GM12872 (cell line): ENCODE measurements around the gene PPP1R13B.

Experiments
- CTCF ChIP-seq: IDR thresholded peaks from 3 replicates; pipeline ENCODE4 v1.5.1; 2011; ENCODE audit warnings: low read depth, mild to moderate bottlenecking, low read length, moderate library complexity; ENCODE audit not compliant: insufficient read depth

The PPP1R13B gene

GRCh38 chr14:103870144-103870876, 22.9 kb upstream of the PPP1R13B start:
- no peak for TF ChIP-seq CTCF

DNA sequence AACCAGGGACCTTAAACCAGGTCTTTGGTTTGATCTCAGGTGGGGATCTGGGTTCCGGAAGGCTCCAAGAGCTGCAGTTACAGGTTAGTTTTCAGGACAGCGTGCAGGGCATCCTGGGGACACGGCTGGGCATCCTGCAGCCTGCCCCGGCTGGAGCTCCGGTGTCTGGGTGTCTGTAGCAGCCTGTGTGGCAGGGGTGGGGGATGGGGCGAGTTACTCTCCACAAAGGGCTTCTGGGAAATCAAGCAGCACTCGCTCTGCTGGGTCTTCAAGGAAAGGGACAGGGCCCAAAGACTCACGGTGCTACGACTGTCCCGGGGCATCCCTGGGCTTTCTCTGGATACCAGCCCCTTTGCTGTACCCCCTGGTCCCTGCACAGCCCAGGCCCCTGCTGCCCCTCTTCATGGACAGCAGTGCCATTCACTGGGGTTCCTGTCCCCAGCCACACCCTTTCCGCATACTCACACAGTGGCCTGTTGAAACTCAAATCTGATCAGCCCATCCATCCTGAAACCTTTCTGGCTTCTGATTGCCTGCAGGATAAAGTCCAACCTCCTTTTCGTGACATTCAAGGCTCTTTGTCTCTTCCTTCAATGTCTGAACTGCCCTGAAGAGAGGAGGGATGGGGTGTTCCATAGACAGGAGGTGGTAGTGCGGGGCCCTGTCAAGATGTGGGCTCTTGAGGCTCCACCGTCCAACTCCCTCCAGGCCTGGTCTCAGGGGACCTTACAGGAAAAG, 22.2 kb upstream of the PPP1R13B start:
- TF ChIP-seq CTCF: no peak

DNA sequence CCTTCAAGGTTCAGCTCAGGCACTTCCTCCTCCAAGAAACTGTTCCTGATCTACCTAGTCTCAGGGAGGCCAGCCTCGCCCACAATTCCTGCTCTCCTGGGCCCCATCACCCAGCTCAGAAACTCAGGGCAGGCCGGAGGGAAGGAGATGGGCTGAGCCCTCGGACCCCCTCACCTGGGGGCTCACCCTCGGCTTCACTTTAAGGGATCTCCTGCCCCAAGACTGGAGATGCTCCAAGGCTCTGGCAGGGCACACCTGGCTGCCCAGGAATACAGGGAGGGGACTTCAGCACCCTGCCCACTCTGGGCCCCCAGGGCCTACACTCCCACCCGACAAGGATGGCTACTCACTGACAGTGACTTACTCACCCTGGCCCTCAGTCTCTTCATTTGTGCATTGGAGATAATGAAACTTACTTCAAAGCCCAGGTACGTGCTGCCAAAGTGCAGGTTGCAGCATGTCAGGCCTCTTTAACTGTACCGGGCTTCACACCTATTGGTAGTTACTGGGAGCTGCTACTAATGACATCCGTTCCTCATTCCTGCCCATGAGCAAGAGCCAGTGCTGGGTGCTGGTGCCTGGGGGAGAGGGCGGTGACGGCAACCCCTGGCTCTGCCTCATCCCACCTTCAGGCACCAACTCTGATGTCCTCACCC, 21.0 kb upstream of the PPP1R13B start:
- no peak for TF ChIP-seq CTCF

DNA sequence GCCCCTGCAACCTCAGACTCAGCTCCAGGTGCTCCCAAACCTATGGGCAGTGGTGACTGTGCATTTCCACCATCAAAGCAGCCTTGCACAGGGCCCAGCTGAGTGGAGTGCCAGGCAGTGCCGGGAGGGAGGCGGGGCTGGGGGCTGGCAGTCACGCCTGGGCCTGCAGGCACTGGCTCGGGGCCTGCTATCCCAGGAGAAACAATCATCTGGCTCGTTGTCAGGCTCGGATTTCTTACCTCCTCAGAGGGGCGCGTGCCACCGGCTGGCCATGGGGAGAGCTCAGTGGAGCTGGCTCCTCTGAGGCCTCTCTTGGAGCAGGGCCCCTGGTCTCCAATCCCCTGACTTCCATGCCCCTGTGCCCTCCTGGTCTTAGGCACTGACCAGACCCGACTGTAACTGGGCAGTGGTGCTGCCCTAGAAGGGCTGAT, 20.2 kb upstream of the PPP1R13B start:
- no peak for TF ChIP-seq CTCF

DNA sequence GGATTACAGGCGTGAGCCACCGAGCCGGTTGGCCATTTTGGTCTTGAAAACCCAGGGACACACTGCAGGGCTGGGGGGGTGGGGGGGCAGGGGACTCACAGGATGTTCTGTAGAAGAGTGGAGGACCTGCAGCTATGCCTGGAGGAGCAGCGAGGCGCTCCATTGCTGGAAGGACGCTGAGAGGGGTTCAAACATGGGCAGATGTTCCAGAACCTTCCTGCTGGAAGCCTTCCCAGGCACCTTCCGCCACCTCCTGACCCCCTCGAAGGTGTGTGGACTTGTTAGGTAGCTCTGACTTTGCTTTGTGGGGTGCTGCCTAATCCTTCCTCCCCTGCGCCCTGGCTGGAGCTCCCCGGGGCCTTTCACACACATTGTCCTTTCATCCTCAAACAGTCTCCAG, 19.6 kb upstream of the PPP1R13B start:
- no peak for TF ChIP-seq CTCF

GRCh38 chr14:103863245-103863644, 15.9 kb upstream of the PPP1R13B start:
- no peak for TF ChIP-seq CTCF

DNA sequence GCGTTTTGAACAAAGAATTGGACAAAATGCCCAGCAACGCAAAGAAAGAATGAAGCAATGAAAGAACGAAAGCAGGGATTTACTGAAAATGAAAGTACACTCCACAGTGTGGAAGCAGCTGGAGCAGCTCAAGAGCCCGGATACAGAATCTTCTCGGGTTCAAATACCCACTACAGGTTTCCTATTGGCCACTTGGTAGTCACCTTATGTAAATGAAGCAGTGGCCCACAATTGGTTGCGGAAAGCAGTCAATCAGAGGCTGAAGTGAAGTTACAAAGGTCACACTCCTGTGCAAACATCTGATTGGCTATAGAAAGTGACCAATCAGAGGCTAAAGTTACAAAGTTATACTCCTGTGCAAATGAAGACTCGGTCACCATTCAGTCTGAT, 15.0 kb upstream of the PPP1R13B start:
- no peak for TF ChIP-seq CTCF
